ENCODE data around the gene GOLGA6A. TPM values are rescaled to one million over a fixed set of nuclear protein-coding genes. Genes with fewer than 3 reads are reported as not detected.

Gene GOLGA6A
- total RNA-seq, 1 experiment from 2014 or later: 6.0 TPM

DNA sequence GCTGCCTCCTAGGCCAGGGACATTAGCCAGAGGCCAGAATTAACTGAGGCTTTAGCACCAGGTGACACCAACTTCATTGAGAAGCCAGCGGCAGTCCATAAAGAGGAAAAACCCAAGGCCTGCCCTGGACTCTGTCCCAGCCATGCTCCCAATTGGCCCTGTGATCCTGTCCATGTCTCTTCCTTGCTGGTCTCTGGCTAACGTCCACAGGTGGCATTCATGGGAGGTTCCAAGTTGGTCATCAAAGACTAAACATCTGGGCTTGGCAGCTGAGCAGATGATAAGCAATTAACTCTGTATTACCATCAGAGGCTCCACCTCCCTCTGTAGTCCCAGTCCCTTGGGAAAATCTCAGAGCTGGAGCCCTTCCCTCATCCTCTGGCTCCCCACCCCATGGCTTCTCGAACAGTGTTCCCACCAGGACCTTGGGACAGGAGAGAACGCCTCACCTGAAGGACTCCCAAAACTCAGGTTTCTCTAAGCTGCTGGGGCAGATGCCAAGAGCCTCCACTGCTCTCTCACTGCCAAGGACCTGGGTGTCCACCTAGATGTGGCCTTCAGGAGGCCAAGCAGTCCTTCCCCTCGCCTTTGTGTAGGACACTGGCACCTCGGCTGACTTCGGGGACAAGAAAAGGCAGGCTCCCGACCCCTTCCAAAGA, 40.4 kb downstream of the GOLGA6A start:
- Mint-ChIP-seq H3K27ac (no peak overlapping the region), H3K4me1 (peaks cover 28% of the 10 kb centered on the region), H3K9me3 (no peaks in the 10 kb centered on the region), H3K4me3 (no peak overlapping the region), H3K36me3 (0 out of 2 replicates have a peak, but pooled peaks cover 4% of the 10 kb centered on the region), H3K27me3 (ENCODE audit: low read depth) (peaks cover 3% of the 10 kb centered on the region; the same call in 1 of the 2 replicates)
- CTCF ChIA-PET: interaction anchor here (0.9 to 9.1 kb wide), 4 partner anchors 11 to 270 kb away, joined by 3 to 290 read pairs (median 10); no protein-coding TSS in a partner anchor
- no peak for DNase-seq (ENCODE audit: low spot score)
- TF ChIP-seq JAZF1 (CRISPR knock-in tag; IDR thresholded peaks at IDR 0.05) (no peak), ZNF138 (CRISPR knock-in tag; conservative IDR thresholded peaks at IDR 0.05) (no peak), JUN (CRISPR knock-in tag; IDR thresholded peaks at IDR 0.05) (no peak), FOXK1 (CRISPR knock-in tag; IDR thresholded peaks at IDR 0.05) (no peak), RORB (CRISPR knock-in tag; IDR thresholded peaks at IDR 0.05) (no peak), ZNF416 (CRISPR knock-in tag; IDR thresholded peaks at IDR 0.05) (no peak), KAT7 (CRISPR knock-in tag; IDR thresholded peaks at IDR 0.05; ENCODE audit: borderline replicate concordance) (no peak), FOXP1 (CRISPR knock-in tag; IDR thresholded peaks at IDR 0.05; ENCODE audit: borderline replicate concordance) (no peak), MYBL2 (CRISPR knock-in tag; IDR thresholded peaks at IDR 0.05) (no peak)
- TF ChIP-seq, protein P1, sequence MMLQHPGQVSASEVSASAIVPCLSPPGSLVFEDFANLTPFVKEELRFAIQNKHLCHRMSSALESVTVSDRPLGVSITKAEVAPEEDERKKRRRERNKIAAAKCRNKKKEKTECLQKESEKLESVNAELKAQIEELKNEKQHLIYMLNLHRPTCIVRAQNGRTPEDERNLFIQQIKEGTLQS (CRISPR knock-in tag; conservative IDR thresholded peaks at IDR 0.05): no peak
- POLR2A ChIA-PET: no interaction called here
- no peak for ATAC-seq

DNA sequence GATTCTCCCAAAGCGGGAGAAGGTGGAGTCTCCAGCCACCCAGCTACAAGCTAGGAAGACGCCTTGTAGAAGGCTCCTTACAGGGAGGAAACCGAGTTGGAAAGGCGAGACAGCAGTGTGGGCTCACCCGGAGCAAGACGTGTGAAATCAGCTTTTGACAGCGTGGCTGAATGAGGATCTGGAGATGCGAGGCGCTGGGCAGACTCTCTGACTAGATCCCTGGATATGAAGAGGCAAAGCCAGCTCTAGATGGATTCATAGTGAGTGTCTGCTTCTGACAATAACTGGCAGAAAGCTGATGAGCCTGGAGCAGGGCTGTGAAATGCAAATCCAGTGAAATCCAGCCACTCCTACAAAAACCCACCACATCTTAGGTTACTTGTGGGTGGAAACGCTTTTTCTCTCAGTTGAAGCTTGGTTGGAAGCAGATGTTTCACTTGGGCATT, 41.0 kb downstream of the GOLGA6A start:
- CTCF ChIA-PET: interaction anchor here (0.8 to 9.1 kb wide), 8 partner anchors 9 to 280 kb away, joined by 4 to 290 read pairs (median 10); partner anchors contain the start of genes PML and STOML1
- Mint-ChIP-seq H3K9me3 (no peaks in the 10 kb centered on the region), H3K27me3 (ENCODE audit: low read depth) (peaks cover 3% of the 10 kb centered on the region; the same call in 1 of the 2 replicates), H3K36me3 (peaks cover 9% of the 10 kb centered on the region; the same call in 1 of the 2 replicates), H3K4me3 (no peak overlapping the region), H3K4me1 (peaks cover 34% of the 10 kb centered on the region), H3K27ac (no peak overlapping the region)
- no peak for DNase-seq (ENCODE audit: low spot score)
- no peak for ATAC-seq
- POLR2A ChIA-PET: interaction anchor here (0.8 kb wide), 1 partner anchor 47 kb away, joined by 3 read pairs; the partner anchor contains the start of gene PML
- TF ChIP-seq, protein P2, sequence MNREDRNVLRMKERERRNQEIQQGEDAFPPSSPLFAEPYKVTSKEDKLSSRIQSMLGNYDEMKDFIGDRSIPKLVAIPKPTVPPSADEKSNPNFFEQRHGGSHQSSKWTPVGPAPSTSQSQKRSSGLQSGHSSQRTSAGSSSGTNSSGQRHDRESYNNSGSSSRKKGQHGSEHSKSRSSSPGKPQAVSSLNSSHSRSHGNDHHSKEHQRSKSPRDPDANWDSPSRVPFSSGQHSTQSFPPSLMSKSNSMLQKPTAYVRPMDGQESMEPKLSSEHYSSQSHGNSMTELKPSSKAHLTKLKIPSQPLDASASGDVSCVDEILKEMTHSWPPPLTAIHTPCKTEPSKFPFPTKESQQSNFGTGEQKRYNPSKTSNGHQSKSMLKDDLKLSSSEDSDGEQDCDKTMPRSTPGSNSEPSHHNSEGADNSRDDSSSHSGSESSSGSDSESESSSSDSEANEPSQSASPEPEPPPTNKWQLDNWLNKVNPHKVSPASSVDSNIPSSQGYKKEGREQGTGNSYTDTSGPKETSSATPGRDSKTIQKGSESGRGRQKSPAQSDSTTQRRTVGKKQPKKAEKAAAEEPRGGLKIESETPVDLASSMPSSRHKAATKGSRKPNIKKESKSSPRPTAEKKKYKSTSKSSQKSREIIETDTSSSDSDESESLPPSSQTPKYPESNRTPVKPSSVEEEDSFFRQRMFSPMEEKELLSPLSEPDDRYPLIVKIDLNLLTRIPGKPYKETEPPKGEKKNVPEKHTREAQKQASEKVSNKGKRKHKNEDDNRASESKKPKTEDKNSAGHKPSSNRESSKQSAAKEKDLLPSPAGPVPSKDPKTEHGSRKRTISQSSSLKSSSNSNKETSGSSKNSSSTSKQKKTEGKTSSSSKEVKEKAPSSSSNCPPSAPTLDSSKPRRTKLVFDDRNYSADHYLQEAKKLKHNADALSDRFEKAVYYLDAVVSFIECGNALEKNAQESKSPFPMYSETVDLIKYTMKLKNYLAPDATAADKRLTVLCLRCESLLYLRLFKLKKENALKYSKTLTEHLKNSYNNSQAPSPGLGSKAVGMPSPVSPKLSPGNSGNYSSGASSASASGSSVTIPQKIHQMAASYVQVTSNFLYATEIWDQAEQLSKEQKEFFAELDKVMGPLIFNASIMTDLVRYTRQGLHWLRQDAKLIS (CRISPR knock-in tag; IDR thresholded peaks at IDR 0.05; ENCODE audit: borderline replicate concordance): no peak
- TF ChIP-seq GABPB1 (CRISPR knock-in tag; IDR thresholded peaks at IDR 0.05) (no peak), ZNF232 (CRISPR knock-in tag; IDR thresholded peaks at IDR 0.05) (no peak), ZNF317 (CRISPR knock-in tag; IDR thresholded peaks at IDR 0.05; ENCODE audit: borderline replicate concordance, low read depth) (no peak), NFE2L1 (CRISPR knock-in tag; IDR thresholded peaks at IDR 0.05) (no peak), FOXJ3 (CRISPR knock-in tag; IDR thresholded peaks at IDR 0.05; ENCODE audit: borderline replicate concordance) (no peak)
- TF ChIP-seq, protein P3, sequence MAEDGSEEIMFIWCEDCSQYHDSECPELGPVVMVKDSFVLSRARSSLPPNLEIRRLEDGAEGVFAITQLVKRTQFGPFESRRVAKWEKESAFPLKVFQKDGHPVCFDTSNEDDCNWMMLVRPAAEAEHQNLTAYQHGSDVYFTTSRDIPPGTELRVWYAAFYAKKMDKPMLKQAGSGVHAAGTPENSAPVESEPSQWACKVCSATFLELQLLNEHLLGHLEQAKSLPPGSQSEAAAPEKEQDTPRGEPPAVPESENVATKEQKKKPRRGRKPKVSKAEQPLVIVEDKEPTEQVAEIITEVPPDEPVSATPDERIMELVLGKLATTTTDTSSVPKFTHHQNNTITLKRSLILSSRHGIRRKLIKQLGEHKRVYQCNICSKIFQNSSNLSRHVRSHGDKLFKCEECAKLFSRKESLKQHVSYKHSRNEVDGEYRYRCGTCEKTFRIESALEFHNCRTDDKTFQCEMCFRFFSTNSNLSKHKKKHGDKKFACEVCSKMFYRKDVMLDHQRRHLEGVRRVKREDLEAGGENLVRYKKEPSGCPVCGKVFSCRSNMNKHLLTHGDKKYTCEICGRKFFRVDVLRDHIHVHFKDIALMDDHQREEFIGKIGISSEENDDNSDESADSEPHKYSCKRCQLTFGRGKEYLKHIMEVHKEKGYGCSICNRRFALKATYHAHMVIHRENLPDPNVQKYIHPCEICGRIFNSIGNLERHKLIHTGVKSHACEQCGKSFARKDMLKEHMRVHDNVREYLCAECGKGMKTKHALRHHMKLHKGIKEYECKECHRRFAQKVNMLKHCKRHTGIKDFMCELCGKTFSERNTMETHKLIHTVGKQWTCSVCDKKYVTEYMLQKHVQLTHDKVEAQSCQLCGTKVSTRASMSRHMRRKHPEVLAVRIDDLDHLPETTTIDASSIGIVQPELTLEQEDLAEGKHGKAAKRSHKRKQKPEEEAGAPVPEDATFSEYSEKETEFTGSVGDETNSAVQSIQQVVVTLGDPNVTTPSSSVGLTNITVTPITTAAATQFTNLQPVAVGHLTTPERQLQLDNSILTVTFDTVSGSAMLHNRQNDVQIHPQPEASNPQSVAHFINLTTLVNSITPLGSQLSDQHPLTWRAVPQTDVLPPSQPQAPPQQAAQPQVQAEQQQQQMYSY (CRISPR knock-in tag; IDR thresholded peaks at IDR 0.05): no peak
- TF ChIP-seq, protein P4, sequence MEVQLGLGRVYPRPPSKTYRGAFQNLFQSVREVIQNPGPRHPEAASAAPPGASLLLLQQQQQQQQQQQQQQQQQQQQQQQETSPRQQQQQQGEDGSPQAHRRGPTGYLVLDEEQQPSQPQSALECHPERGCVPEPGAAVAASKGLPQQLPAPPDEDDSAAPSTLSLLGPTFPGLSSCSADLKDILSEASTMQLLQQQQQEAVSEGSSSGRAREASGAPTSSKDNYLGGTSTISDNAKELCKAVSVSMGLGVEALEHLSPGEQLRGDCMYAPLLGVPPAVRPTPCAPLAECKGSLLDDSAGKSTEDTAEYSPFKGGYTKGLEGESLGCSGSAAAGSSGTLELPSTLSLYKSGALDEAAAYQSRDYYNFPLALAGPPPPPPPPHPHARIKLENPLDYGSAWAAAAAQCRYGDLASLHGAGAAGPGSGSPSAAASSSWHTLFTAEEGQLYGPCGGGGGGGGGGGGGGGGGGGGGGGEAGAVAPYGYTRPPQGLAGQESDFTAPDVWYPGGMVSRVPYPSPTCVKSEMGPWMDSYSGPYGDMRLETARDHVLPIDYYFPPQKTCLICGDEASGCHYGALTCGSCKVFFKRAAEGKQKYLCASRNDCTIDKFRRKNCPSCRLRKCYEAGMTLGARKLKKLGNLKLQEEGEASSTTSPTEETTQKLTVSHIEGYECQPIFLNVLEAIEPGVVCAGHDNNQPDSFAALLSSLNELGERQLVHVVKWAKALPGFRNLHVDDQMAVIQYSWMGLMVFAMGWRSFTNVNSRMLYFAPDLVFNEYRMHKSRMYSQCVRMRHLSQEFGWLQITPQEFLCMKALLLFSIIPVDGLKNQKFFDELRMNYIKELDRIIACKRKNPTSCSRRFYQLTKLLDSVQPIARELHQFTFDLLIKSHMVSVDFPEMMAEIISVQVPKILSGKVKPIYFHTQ (CRISPR knock-in tag; IDR thresholded peaks at IDR 0.05): no peak
- TF ChIP-seq, protein P5, sequence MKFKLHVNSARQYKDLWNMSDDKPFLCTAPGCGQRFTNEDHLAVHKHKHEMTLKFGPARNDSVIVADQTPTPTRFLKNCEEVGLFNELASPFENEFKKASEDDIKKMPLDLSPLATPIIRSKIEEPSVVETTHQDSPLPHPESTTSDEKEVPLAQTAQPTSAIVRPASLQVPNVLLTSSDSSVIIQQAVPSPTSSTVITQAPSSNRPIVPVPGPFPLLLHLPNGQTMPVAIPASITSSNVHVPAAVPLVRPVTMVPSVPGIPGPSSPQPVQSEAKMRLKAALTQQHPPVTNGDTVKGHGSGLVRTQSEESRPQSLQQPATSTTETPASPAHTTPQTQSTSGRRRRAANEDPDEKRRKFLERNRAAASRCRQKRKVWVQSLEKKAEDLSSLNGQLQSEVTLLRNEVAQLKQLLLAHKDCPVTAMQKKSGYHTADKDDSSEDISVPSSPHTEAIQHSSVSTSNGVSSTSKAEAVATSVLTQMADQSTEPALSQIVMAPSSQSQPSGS (CRISPR knock-in tag; IDR thresholded peaks at IDR 0.05; ENCODE audit: borderline replicate concordance, low read depth): no peak
